HepG2 (cell line): Measurements from ENCODE around the gene STRADB. TPM values are rescaled to one million over a fixed set of nuclear protein-coding genes. Genes with fewer than 3 reads are reported as not detected.

ENCODE experiments used
- AHDC1 ChIP-seq: sonication (generic); formaldehyde crosslinking; IDR thresholded peaks from 2 replicates; pipeline ENCODE4 v1.5.1; 2020; ENCODE audit warnings: mild to moderate bottlenecking, missing genetic modification reagents, borderline replicate concordance
- DDIT3 ChIP-seq: sonication (generic); formaldehyde crosslinking; IDR thresholded peaks from 2 replicates; pipeline ENCODE4 v1.4.0; 2020; ENCODE audit warnings: mild to moderate bottlenecking, missing genetic modification reagents
- DMAP1 ChIP-seq: IDR thresholded peaks from 2 replicates; pipeline ENCODE4 v1.6.1; 2016
- DNMT3B ChIP-seq: conservative IDR thresholded peaks from 2 replicates; pipeline ENCODE4 v1.6.1; 2016; ENCODE audit warnings: missing biosample characterization, control low read depth
- ELK4 ChIP-seq: sonication (generic); formaldehyde crosslinking; IDR thresholded peaks from 2 replicates; pipeline ENCODE4 v1.9.0; 2021; ENCODE audit warnings: missing genetic modification reagents, borderline replicate concordance
- GLI4 ChIP-seq: sonication (generic); formaldehyde crosslinking; IDR thresholded peaks from 2 replicates; pipeline ENCODE4 v1.5.1; 2020; ENCODE audit warnings: missing genetic modification reagents, mild to moderate bottlenecking, moderate library complexity, borderline replicate concordance
- HMGA1 ChIP-seq: sonication (generic); formaldehyde crosslinking; conservative IDR thresholded peaks from 2 replicates; pipeline ENCODE4 v1.4.0; 2020; ENCODE audit warnings: missing genetic modification reagents
- JDP2 ChIP-seq: sonication (generic); formaldehyde crosslinking; IDR thresholded peaks from 2 replicates; pipeline ENCODE4 v1.8.1; 2022; ENCODE audit warnings: missing genetic modification reagents, borderline replicate concordance
- MEIS1 ChIP-seq: sonication (generic); formaldehyde crosslinking; IDR thresholded peaks from 2 replicates; pipeline ENCODE4 v1.9.0; 2021; ENCODE audit warnings: mild to moderate bottlenecking, missing genetic modification reagents, moderate library complexity, borderline replicate concordance
- MIXL1 ChIP-seq: IDR thresholded peaks from 2 replicates; pipeline ENCODE4 v1.6.1; 2016
- MLLT10 ChIP-seq: sonication (generic); formaldehyde crosslinking; IDR thresholded peaks from 2 replicates; pipeline ENCODE4 v1.4.0; 2020; ENCODE audit warnings: missing genetic modification reagents
- NCOA1 ChIP-seq: sonication (generic); formaldehyde crosslinking; IDR thresholded peaks from 2 replicates; pipeline ENCODE4 v1.9.0; 2021; ENCODE audit warnings: missing genetic modification reagents
- NKX3-1 ChIP-seq: sonication (generic); formaldehyde crosslinking; IDR thresholded peaks from 2 replicates; pipeline ENCODE4 v1.5.0; 2020; ENCODE audit warnings: missing genetic modification reagents
- NR2F1 ChIP-seq, 2 experiments: fragments of 450-650 bp in 1 of 2; formaldehyde crosslinking in 1 of 2; IDR thresholded peaks; 2 replicates each; pipeline versions ENCODE4 v1.5.0 to v1.6.1; 2016 to 2020; ENCODE audit warnings: mild to moderate bottlenecking in 1 of 2, missing compliant biosample characterization in 1 of 2, missing genetic modification reagents in 1 of 2, moderate library complexity in 1 of 2
- REXO4 ChIP-seq: sonication (generic); formaldehyde crosslinking; IDR thresholded peaks from 2 replicates; pipeline ENCODE4 v1.8.0; 2022; ENCODE audit warnings: missing genetic modification reagents, mild to moderate bottlenecking, borderline replicate concordance
- SRSF1 ChIP-seq: fragments of 200-400 bp; formaldehyde crosslinking; optimal IDR thresholded peaks from 2 replicates; pipeline ENCODE3; 2017; ENCODE audit warnings: mild to moderate bottlenecking, low read depth, low read length, moderate library complexity
- XBP1 ChIP-seq: sonication (generic); formaldehyde crosslinking; IDR thresholded peaks from 2 replicates; pipeline ENCODE4 v1.5.0; 2020; ENCODE audit warnings: missing genetic modification reagents
- ZBTB3 ChIP-seq: sonication (generic); formaldehyde crosslinking; IDR thresholded peaks from 2 replicates; pipeline ENCODE4 v1.4.0; 2020; ENCODE audit warnings: low read depth, mild to moderate bottlenecking, moderate library complexity, missing genetic modification reagents, borderline replicate concordance
- ZBTB44 ChIP-seq: sonication (generic); formaldehyde crosslinking; IDR thresholded peaks from 2 replicates; pipeline ENCODE4 v1.4.0; 2020; ENCODE audit warnings: missing genetic modification reagents
- ZNF414 ChIP-seq: sonication (generic); formaldehyde crosslinking; IDR thresholded peaks from 2 replicates; pipeline ENCODE4 v1.5.0; 2020; ENCODE audit warnings: missing genetic modification reagents
- polyA plus RNA-seq, 8 experiments: library from polyadenylated mRNA; depleted of rRNA in 3 of 8; stranded (reverse) in 7 of 8; unstranded in 1 of 8; fragments of >200 nt; fragmentation: Illumina TruSeq in 4 of 8; extraction: Trizol in 4 of 8; gene quantifications; 2 replicates each; pipeline versions ENCODE4 v1.2.1 to v1.2.3, GENCODE V29; 2011 to 2016; ENCODE audit warnings: low read depth in 4 of 8, missing spikeins in 1 of 8, mixed read lengths in 1 of 8; ENCODE audit not compliant: insufficient read depth in 1 of 8
- total RNA-seq, 5 experiments: library from RNA; depleted of rRNA; stranded (reverse); fragments of >200 nt; fragmentation: Illumina TruSeq; extraction: Trizol; gene quantifications; 2 replicates each; pipeline ENCODE4 v1.2.3, GENCODE V29; 2016; ENCODE audit warnings: low read depth in 1 of 5

Gene STRADB
- total and polyA plus RNA-seq, 2 of the 13 experiments (the other 11 are each of a cell fraction or from before 2014, with no cell fraction given) = 34.1 to 66.6 TPM

- TF ChIP-seq ZNF414 (no peak), ELK4 (CRISPR knock-in tag) (peak; percentile 87), MIXL1 (CRISPR knock-in tag) (no peak), DDIT3 (CRISPR knock-in tag) (no peak), NR2F1 (CRISPR knock-in tag; IDR thresholded peaks at IDR 0.05) (no peak), MLLT10 (CRISPR knock-in tag) (no peak), ZBTB44 (CRISPR knock-in tag) (no peak), REXO4 (CRISPR knock-in tag) (no peak; the same call in 1 of the 2 replicates), NCOA1 (no peak), HMGA1 (CRISPR knock-in tag) (no peak), ZBTB3 (CRISPR knock-in tag) (no peak), NKX3-1 (CRISPR knock-in tag) (no peak), DMAP1 (no peak), SRSF1 (no peak), DNMT3B (no peak), AHDC1 (CRISPR knock-in tag) (0 out of 2 replicates have a peak, but pooled peaks have one; percentile 27), MEIS1 (CRISPR knock-in tag) (peak; percentile 25; the same call in 1 of the 2 replicates), JDP2 (no peak), XBP1 (CRISPR knock-in tag) (no peak), GLI4 (CRISPR knock-in tag) (no peak)
Measured at GRCh38 chr2:201452058-201452921, 750 bp downstream of the STRADB start (continued).
